ENCODE data around the gene TYW1.
"Not testable (repeated sequence)": the region's sequence is repeated elsewhere in the genome, so short reads cannot be mapped to it uniquely, and the experiment has no call there.

The TYW1 gene

GRCh38 chr7:67135617-67136486, 139.2 kb downstream of the TYW1 start:
- peak; percentile 24 for DNase-seq

DNA sequence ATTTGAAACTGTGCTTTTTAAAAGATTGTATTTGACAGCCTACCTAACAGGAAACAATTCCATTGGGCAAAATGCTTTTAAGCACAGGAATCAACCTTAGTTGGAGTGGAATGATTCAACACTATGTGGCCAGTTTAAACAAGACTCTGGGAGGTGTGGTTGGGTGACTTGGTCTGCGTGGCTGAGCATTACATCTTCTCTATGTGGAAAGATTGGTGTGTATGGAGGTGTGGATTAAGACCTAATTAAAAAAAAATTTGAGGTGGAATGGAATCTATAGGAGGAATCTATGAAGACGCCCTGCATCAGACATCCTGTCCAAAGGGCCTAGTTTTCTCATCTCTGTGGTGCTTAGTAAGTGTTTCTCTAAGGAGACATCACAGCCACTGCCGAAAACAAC, 140.9 kb downstream of the TYW1 start:
- DNase-seq, result peak; percentile 29

DNA sequence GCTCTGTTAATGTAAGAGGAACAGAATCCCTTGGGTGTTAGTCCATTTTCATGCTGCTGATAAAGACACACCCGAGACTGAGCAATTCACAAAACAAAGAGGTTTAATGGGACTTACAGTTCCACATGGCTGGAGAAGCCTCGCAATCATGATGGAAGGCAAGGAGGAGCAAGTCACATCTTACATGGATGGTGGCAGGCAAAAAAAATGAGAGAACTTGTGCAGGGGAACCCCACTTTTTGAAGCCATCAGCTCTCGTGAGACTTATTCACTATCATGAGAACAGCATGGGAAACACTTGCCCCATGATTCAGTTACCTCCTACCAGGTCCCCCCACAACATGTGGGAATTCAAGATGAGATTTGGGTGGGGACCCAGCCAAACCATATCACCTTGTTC, 143.2 kb downstream of the TYW1 start:
- not testable (repeated sequence) for DNase-seq

- not testable (repeated sequence) for DNase-seq
These were observed 144.4 kb downstream of the TYW1 start for GRCh38 chr7:67141001-67141400.

DNA sequence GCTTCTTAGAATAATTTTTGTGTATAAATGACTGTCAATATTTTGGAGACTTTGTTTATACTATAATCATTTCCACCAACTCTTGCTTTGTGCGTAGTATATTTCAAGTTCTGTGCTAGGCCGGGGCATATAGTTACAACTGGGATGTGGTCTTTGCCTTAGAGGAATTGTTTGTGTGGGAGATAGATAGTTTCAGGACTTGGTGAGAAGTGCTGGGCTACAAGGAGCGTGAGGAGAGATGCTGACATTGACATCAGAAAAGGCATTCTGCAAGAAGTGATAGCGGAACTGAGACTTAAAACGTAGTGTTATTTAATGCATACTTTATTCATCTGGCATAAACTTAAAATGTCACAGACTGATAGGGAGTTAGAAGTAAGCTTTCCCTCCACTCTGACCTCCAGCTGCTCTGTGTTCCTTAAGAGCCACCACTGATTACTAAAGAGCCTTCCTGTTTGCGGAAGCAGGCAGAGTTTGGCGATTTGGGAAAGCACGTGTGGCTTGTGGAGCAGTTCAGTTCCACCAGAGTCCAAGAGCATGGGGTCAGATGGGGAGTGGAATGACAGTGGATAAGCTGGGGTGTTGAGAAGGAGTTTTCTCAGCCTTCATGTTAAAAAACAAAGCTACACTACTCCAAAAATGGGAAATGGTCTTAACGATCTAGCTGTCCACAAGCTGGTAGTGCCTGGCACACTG, 146.6 kb downstream of the TYW1 start:
- DNase-seq, result not testable (repeated sequence)

- DNase-seq, result not testable (repeated sequence)
These were observed 149.1 kb downstream of the TYW1 start for GRCh38 chr7:67145581-67146193.

GRCh38 chr7:67149131-67149530, 152.5 kb downstream of the TYW1 start:
- DNase-seq, result not testable (repeated sequence)

DNA sequence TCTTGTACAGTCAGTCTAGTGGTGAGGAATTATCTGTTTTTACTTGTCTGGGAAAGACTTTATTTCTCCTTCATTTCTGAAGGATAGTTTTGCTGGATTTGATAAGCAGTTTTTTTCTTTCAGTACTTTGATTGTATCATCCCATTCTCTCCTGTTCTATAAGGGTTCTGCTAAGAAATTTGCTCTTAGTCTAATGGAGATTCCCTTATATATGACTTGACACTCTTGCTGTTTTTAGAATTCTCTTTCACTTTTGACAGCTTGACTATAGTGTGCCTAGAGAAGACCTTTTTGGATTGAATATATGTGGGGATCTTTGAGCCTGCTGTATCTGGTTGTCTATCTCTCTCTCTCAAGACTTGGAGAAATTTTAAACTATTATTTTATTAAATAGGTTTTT, 157.7 kb downstream of the TYW1 start:
- not testable (repeated sequence) for DNase-seq

- DNase-seq, result not testable (repeated sequence)
These were observed 159.4 kb downstream of the TYW1 start for GRCh38 chr7:67156064-67156463.

DNA sequence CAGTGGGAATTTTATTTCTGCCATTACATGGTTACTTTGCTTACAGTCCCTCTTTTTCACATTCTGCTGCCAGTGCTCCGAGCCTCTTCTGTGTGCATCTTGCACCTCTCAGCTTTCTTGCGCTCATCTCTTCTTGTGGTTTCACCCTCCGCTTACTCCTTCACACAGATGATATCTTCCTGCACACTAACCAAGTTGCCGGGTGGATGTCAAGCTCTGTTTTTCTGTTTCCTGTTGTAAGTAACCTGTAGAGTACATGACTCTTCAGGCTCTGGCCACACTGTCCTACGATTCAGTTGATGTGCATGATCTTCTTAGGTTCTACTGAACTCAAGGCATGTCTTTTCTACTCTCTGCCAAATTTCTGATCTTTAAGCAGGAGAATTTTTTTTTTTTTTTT, 166.7 kb downstream of the TYW1 start:
- not testable (repeated sequence) for DNase-seq

GRCh38 chr7:67171151-67171550, 174.5 kb downstream of the TYW1 start:
- DNase-seq, result not testable (repeated sequence)

DNA sequence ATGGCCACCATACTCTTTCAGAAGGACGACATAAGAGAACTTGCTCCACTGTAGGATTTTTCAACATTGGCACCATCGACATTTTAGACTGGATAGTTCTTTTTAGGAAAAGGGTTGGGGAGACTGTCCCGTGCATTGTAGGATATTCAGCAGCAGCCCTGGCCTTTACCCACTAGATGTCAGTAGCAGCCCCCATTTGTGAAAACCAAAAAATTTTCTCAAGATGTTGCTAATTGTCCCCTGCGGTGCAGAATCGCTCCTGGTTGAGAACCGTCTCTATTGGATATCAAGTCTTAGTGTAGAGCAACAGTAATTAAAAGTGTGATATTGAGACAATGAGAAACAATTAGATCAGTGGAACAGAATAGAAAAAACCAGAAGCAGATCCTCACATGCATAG, 180.1 kb downstream of the TYW1 start:
- not testable (repeated sequence) for DNase-seq

GRCh38 chr7:67178915-67179688, 182.5 kb downstream of the TYW1 start:
- not testable (repeated sequence) for DNase-seq

GRCh38 chr7:67182956-67183750, 186.5 kb downstream of the TYW1 start:
- DNase-seq, result peak; percentile 9

DNA sequence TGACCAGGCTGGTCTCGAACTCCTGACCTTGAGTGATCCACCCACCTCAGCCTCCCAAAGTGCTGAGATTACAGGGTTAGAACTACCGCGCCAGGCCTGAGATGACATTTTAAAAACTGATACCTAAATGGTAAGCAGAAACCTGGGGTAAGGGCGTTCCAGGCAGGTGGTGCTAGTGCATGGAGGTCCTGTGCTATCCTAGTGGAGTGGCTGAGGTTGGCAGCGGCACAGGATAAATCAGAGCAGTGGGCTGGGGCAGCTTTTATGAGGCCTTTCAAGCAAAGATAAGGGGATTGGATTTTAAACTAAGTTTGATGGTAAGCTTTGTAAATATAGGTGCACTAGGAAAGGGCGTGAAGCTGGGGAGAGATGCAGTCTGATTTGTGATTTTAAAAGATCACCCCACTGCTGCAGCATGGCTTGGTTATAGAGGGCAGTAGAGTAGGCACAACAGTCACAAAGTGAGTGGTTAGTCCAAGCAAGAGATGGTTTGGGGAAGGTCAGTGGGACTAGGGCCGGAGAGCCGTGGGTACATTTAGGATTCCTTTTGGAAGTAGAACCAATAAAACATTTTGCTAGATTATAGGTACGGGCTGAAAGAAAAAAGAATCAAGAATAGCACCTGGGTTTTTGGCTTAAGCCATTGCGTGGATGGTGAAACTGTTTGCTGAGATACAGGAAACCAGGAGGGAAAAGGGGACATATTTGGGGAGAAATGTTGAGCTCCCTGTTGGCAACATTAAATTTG, 188.5 kb downstream of the TYW1 start:
- DNase-seq, result not testable (repeated sequence)

GRCh38 chr7:67185660-67186129, 189.1 kb downstream of the TYW1 start:
- DNase-seq, result not testable (repeated sequence)

DNA sequence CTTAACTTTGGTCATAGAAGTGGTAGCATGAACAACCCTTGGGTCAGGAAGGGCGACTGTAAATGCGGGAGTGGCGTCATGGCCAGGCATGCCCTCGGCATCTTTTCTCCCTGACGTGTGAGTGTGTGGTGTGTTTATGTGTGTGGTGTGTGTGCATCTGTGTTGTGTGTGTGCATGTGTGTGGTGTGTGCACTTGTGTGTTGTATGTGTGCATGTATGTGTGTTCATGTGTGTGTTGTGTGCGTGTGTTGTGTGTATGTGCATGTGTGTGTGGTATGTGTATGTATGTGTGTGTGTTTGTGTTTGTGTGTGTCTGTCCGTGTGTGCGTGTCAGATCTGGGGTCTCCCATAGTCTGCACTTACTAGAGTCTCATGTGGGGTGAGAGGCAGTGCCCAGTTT, 192.5 kb downstream of the TYW1 start:
- not testable (repeated sequence) for DNase-seq

DNA sequence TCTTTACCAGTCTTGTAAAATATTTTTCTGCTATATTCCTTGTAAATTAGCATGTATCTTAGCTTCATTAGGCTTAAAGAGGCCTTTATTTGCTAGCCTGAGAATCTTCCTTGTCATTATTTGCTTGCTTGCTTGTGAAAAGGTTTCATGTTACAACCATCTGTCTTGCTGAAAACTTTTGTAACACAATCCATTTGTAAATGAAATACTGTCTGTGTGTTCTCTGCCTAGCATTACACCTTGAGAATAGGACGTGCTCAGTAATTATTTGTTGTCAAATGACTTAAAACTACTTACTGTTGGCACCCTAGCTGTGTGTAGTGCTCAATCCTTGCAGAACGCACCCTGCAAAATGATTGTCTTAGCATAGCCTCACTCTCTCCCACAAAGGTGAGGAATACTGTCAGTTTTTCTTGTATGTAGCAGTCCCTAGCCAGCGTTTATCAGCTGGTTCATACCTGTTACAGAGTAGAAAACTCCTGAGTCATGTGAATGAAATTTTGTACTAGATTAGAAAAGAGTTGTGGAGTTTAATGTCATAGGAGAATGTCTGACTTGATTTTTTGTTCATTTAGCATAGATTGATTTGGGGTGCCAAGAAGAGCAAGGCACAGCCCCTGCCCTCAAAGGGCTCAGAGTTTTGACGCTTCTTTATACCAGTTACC, 193.3 kb downstream of the TYW1 start:
- not testable (repeated sequence) for DNase-seq

DNA sequence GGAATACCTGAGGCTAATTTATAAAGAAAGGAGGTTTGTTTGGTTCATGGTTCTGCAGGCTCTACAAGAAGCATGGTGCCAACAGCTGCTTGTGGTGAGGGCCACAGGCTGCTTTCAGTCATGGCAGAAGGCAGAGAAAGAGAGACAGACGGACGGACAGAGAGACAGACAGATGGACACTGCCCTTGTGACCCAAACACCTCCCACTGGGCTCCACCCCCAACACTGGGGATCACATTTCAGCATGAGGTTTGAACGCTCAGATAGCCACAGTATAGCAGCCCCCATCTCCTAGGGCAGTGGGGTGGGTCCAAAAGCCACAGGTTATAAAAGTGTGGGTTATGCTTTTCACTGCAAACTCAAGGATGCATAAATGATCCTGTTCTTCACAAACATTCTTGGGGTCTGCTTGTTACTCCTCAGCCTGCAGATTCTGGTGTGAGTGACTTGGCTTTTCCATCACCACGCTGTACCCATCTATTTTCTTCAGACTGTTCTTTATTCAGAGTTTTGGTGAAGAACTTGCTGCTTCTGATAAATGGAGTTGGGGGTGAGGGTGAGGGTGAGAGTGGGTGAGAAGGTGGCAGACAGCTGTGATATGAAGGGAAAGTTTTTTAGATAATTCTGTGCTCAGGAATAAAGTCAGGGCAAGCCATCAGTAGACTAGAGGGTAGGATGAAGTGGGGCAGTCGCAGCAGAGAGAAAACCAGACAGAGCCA, 194.5 kb downstream of the TYW1 start:
- DNase-seq, result not testable (repeated sequence)

Data from fibroblast of upper back skin (primary cell).